ENCODE measurements around the gene CD3G. TPM values are rescaled to one million over a fixed set of nuclear protein-coding genes. Genes with fewer than 3 reads are reported as not detected.
"Not testable (repeated sequence)": the region's sequence is repeated elsewhere in the genome, so short reads cannot be mapped to it uniquely, and the experiment has no call there.

Gene CD3G
- 12.9 TPM for polyA plus RNA-seq

GRCh38 chr11:118343981-118344515 lies at the start of gene CD3G:
TSS of gene CD3G (plus strand) at chr11:118344344. CDS start at chr11:118344424, 80 bp downstream.
- Mint-ChIP-seq H3K4me1 (peaks cover 0 to 7% (median 1%) of the 10 kb centered on the region in 3 donors), H3K4me3 (peak within 1 kb of the TSS in 3 of 4 donors; percentile 59 to 70 (median 68)), H3K27me3 (peaks cover 5% of the 10 kb centered on the region), H3K36me3 (peaks cover 2% of the 10 kb centered on the region), H3K27ac (peak within 1 kb of the TSS in 2 of 3 donors; percentile 1 to 15), H3K9me3 (no peaks in the 10 kb centered on the region)

GRCh38 chr11:118295199-118295598 lies 48.9 kb upstream of the CD3G start:
- Mint-ChIP-seq H3K4me1 (peaks cover 0 to 6% (median 2%) of the 10 kb centered on the region in 3 donors), H3K36me3 (peaks cover 2% of the 10 kb centered on the region), H3K4me3 (no peak overlapping the region), H3K9me3 (no peaks in the 10 kb centered on the region), H3K27me3 (peaks cover 4% of the 10 kb centered on the region), H3K27ac (no peak overlapping the region)

DNA sequence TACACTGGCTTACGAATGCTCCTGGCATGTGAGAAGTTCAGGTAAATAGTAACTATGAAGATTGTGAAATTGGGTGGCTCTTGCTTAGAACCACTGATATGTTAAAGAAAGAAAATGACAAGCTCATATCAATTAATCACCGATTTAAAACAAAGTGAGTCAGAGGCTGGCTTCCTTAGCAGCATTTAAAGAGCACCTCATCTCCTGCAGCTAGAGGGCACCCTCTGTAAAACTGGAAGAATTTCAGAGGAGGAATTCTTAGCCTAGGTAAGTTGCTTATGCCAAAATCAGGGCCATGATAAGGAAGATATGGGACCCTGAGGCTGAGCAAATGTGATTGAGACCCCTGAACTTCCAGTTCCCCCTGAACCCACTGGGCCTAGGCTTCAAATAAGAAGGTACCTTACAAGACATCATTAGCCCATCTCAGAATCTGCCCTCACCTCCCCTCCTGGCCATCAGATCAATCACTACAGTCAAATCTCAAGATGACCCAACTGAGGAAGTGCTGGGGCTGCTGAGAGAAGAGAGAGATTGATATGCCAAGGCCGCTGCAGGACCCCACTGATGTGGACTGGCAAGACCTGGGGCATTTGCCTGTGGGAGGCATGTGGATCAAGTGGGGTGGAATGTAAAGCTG lies 48.2 kb upstream of the CD3G start:
- Mint-ChIP-seq H3K36me3 (peaks cover 2% of the 10 kb centered on the region), H3K4me3 (no peak overlapping the region), H3K9me3 (no peaks in the 10 kb centered on the region), H3K4me1 (peaks cover 0 to 3% (median 0%) of the 10 kb centered on the region in 3 donors), H3K27me3 (peaks cover 2% of the 10 kb centered on the region), H3K27ac (no peak overlapping the region)

- no peaks in the 10 kb centered on the region for H3K9me3 Mint-ChIP-seq
- no peaks in the 10 kb centered on the region for H3K27me3 Mint-ChIP-seq
- no peaks in the 10 kb centered on the region for H3K36me3 Mint-ChIP-seq
- H3K27ac Mint-ChIP-seq = no peak overlapping the region
- H3K4me3 Mint-ChIP-seq = no peak overlapping the region
- H3K4me1 Mint-ChIP-seq = peaks cover 0 to 2% (median 0%) of the 10 kb centered on the region in 3 donors
Observed at GRCh38 chr11:118301600-118302195, 42.4 kb upstream of the CD3G start.

DNA sequence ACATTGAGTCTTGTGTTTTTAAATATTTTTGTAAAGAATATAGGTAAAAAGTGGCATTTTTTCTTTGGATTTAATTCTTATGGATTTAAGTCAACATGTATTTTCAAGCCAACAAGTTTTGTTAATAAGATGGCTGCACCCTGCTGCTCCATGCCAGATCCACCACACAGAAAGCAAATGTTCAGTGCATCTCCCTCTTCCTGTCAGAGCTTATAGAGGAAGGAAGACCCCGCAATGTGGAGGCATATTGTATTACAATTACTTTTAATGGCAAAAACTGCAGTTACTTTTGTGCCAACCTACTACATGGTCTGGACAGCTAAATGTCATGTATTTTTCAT lies 39.9 kb upstream of the CD3G start:
- no peaks in the 10 kb centered on the region for H3K27me3 Mint-ChIP-seq
- no peak overlapping the region for H3K27ac Mint-ChIP-seq
- H3K36me3 Mint-ChIP-seq = no peaks in the 10 kb centered on the region
- no peak overlapping the region for H3K4me3 Mint-ChIP-seq
- H3K9me3 Mint-ChIP-seq = no peaks in the 10 kb centered on the region
- peaks cover 0 to 2% (median 0%) of the 10 kb centered on the region in 3 donors for H3K4me1 Mint-ChIP-seq

DNA sequence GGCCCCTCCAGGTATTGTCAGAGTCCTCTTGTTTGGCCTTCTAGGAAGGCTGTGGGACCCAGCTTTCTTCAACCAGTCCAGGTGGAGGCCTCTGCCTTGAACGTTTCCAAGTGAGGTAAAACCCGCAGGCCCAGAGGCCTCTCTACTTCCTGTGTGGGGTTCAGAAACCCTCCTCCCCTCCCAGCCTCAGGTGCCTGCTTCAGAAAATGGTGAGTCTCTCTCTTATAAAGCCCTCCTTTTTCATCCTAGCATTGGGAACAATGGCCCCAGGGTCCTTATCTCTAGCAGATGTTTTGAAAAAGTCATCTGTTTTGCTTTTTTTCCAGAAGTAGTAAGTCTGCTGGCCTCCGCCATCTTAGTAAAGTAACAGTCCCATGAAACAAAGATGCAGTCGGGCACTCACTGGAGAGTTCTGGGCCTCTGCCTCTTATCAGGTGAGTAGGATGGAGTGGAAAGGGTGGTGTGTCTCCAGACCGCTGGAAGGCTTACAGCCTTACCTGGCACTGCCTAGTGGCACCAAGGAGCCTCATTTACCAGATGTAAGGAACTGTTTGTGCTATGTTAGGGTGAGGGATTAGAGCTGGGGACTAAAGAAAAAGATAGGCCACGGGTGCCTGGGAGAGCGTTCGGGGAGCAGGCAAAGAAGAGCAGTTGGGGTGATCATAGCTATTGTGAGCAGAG lies 39.4 kb upstream of the CD3G start, which contains the start of gene CD3E:
Gene CD3E, plus strand, starts transcription at position 163 of the 681 bp plus-strand sequence. Its CDS starts 223 bp downstream, at position 386.
- H3K27ac Mint-ChIP-seq = peak within 1 kb of the TSS in 1 of 3 donors; percentile 73
- H3K27me3 Mint-ChIP-seq = no peaks in the 10 kb centered on the region
- H3K4me3 Mint-ChIP-seq = peak within 1 kb of the TSS in 3 of 4 donors; percentile 64 to 89 (median 79)
- peaks cover 0 to 2% (median 0%) of the 10 kb centered on the region in 3 donors for H3K4me1 Mint-ChIP-seq
- no peaks in the 10 kb centered on the region for H3K36me3 Mint-ChIP-seq
- no peaks in the 10 kb centered on the region for H3K9me3 Mint-ChIP-seq

DNA sequence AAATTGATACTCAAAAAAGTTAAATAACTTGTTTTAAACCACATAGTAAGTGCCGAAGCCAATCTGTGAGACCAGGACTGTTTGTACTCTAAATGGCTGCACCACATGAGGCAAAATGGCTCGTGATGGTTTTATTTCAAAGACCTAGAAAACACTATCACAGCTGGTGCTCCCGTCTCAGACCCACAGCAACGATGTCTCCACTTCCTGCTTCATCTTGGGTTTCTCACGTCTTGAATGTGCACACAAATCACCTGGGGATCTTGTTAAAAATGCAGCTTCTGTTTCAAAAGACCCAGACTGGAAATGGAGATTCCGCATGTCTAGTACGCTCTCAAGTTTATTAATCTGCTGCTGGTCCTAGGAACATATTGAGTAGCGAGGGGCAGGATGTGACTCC lies 38.4 kb upstream of the CD3G start:
- Mint-ChIP-seq H3K4me1 (peaks cover 0 to 2% (median 0%) of the 10 kb centered on the region in 3 donors), H3K27ac (peak overlapping the region in 2 of 3 donors; percentile 63 to 73), H3K4me3 (peak overlapping the region in 3 of 4 donors; percentile 5 to 70 (median 63)), H3K27me3 (no peaks in the 10 kb centered on the region), H3K36me3 (no peaks in the 10 kb centered on the region), H3K9me3 (peaks cover 0 to 3% (median 0%) of the 10 kb centered on the region in 3 donors)

DNA sequence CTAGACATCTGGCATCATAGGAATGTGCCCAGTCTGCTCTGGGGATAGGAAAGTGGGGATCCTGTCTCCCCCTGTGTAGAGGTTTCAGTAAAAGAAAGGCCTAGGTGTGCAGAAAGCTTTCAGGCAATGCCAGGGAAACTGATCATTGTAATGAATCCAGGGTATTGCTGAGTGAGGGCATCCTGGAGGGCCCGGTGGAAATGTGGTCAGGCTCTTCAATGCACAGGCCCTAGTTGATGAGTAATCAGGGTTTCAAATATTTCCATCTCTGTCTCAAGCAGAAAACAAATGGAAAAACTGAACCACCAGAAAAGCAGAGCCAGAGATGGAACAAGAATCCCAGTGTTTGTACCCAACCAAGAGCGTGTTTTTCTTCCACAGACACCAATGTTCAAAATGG lies 37.6 kb upstream of the CD3G start:
- Mint-ChIP-seq H3K36me3 (no peaks in the 10 kb centered on the region), H3K27ac (no peak overlapping the region), H3K4me3 (peak overlapping the region in 1 of 4 donors; percentile 34), H3K4me1 (peaks cover 0 to 2% (median 0%) of the 10 kb centered on the region in 3 donors), H3K27me3 (no peaks in the 10 kb centered on the region), H3K9me3 (peaks cover 0 to 3% (median 0%) of the 10 kb centered on the region in 3 donors)

DNA sequence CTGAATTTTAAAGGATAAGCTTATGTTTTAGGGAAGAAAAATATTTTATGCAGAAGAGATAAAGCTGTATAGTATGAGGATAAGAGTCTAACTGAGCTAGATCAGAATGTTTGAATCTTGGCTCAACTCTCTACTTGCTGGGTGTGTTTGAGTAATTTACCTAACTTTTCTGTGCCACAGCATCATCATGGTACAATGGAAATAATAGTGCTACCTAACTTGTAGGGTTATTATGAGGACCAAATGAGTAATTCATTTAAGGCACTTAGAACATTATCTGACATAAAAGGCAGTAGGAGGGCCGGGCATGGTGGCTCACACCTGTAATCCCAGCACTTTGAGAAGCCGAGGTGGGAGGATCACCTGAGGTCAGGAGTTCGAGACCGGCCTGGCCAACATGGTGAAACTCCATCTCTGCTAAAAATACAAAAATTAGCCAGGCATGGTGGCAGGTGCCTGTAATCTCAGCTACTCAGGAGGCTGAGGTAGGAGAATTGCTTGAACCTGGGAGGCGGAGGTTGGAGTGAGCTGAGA lies 35.1 kb upstream of the CD3G start:
- H3K27me3 Mint-ChIP-seq, H3K36me3 Mint-ChIP-seq, H3K27ac Mint-ChIP-seq, H3K9me3 Mint-ChIP-seq, H3K4me3 Mint-ChIP-seq: not testable (repeated sequence)
- peaks cover 7 to 19% (median 11%) of the 10 kb centered on the region in 3 donors for H3K4me1 Mint-ChIP-seq

DNA sequence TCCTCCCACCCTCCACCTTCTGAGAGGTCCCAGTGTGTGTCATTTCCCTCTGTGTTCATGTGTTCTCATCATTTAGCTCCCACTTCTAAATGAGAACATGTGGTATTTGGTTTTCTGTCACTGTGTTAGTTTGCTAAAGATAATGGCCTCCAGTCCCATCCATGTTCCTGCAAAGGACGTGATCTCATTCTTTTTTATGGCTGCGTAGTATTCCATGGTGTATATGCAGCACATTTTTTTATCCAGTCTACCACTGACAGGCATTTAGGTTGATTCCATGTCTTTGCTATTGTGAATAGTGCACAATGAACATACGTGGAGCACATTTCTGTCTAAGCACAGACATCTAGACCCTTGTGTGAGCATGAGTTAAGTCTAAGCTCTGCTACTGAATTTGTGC lies 33.9 kb upstream of the CD3G start:
- Mint-ChIP-seq H3K27ac (no peak overlapping the region), H3K4me1 (peaks cover 8 to 24% (median 18%) of the 10 kb centered on the region in 3 donors), H3K27me3 (no peaks in the 10 kb centered on the region), H3K36me3 (no peaks in the 10 kb centered on the region), H3K4me3 (no peak overlapping the region), H3K9me3 (peaks cover 0 to 3% (median 0%) of the 10 kb centered on the region in 3 donors)

GRCh38 chr11:118310781-118311485 lies 33.2 kb upstream of the CD3G start:
- no peak overlapping the region for H3K4me3 Mint-ChIP-seq

GRCh38 chr11:118311518-118311917 lies 32.6 kb upstream of the CD3G start:
- H3K4me3 Mint-ChIP-seq = no peak overlapping the region
- H3K27me3 Mint-ChIP-seq = no peaks in the 10 kb centered on the region
- peaks cover 2% of the 10 kb centered on the region for H3K36me3 Mint-ChIP-seq
- peaks cover 18 to 34% (median 31%) of the 10 kb centered on the region in 3 donors for H3K4me1 Mint-ChIP-seq
- H3K27ac Mint-ChIP-seq = peak overlapping the region in 1 of 3 donors; percentile 50
- H3K9me3 Mint-ChIP-seq = peaks cover 0 to 3% (median 0%) of the 10 kb centered on the region in 3 donors

More at GRCh38 chr11:118310781-118311485, 33.2 kb upstream of the CD3G start:
- Mint-ChIP-seq H3K9me3 (peaks cover 0 to 3% (median 0%) of the 10 kb centered on the region in 3 donors), H3K4me1 (peaks cover 14 to 28% (median 25%) of the 10 kb centered on the region in 3 donors), H3K36me3 (peaks cover 2% of the 10 kb centered on the region), H3K27ac (no peak overlapping the region), H3K27me3 (no peaks in the 10 kb centered on the region)

DNA sequence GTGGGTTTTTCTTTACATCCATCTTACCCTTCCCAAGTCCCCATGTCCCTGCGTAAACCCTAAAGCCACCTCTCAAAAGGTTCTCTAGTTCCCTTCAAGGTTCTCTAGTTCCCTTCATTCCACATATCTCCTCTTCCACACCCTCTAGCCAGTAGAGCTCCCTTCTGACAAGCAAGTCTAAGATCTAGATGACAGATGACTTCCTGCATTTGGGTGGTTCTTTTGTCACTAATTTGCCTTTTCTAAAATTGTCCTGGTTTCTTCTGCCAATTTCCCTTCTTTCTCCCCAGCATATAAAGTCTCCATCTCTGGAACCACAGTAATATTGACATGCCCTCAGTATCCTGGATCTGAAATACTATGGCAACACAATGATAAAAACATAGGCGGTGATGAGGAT lies 31.8 kb upstream of the CD3G start:
- Mint-ChIP-seq H3K27me3 (no peaks in the 10 kb centered on the region), H3K9me3 (peaks cover 0 to 3% (median 0%) of the 10 kb centered on the region in 3 donors), H3K4me3 (peak overlapping the region in 1 of 4 donors; percentile 19), H3K36me3 (peaks cover 2% of the 10 kb centered on the region), H3K27ac (peak overlapping the region in 1 of 3 donors; percentile 88), H3K4me1 (peaks cover 25 to 39% (median 37%) of the 10 kb centered on the region in 3 donors)

- Mint-ChIP-seq H3K27ac (peak overlapping the region in 1 of 3 donors; percentile 88), H3K36me3 (peaks cover 2% of the 10 kb centered on the region), H3K27me3 (no peaks in the 10 kb centered on the region), H3K9me3 (peaks cover 0 to 3% (median 0%) of the 10 kb centered on the region in 3 donors), H3K4me1 (peaks cover 30 to 45% (median 39%) of the 10 kb centered on the region in 3 donors), H3K4me3 (no peak overlapping the region)
Observed at GRCh38 chr11:118313242-118313641, 30.9 kb upstream of the CD3G start.

All from IgD-negative memory B cell (primary cell).